Adipocyte (in vitro differentiated cells): ENCODE results near the gene ATRN.
"Not testable (repeated sequence)": the region's sequence is repeated elsewhere in the genome, so short reads cannot be mapped to it uniquely, and the experiment has no call there.

Experiments used
- DNase-seq: peaks from one replicate; pipeline ENCODE4 v3.0.0-alpha.2; 2015; ENCODE audit warnings: low read depth
- H3K27me3 ChIP-seq: replicated peaks from 2 replicates; pipeline ENCODE4 v1.7.0; 2013; ENCODE audit warnings: mild to moderate bottlenecking, low read length, moderate library complexity; ENCODE audit not compliant: control insufficient read depth, insufficient read depth
- H3K36me3 ChIP-seq: 2 replicates; pipeline ENCODE4 v1.7.0; 2013; ENCODE audit warnings: low read length, mild to moderate bottlenecking, moderate library complexity; ENCODE audit not compliant: control insufficient read depth, insufficient read depth, severe bottlenecking
- H3K4me1 ChIP-seq: 2 replicates; pipeline ENCODE4 v1.7.0; 2013; ENCODE audit warnings: mild to moderate bottlenecking, low read length, moderate library complexity; ENCODE audit not compliant: control insufficient read depth, insufficient read depth
- H3K4me3 ChIP-seq: 2 replicates; pipeline ENCODE4 v1.7.0; 2013; ENCODE audit warnings: mild to moderate bottlenecking, low read length, moderate library complexity
- H3K9ac ChIP-seq: 2 replicates; pipeline ENCODE4 v1.7.0; 2013; ENCODE audit warnings: mild to moderate bottlenecking, low read length, moderate library complexity
- H3K9me3 ChIP-seq: 2 replicates; pipeline ENCODE4 v1.7.0; 2013; ENCODE audit warnings: mild to moderate bottlenecking, low read length, moderate library complexity; ENCODE audit not compliant: control insufficient read depth

Gene ATRN

DNA sequence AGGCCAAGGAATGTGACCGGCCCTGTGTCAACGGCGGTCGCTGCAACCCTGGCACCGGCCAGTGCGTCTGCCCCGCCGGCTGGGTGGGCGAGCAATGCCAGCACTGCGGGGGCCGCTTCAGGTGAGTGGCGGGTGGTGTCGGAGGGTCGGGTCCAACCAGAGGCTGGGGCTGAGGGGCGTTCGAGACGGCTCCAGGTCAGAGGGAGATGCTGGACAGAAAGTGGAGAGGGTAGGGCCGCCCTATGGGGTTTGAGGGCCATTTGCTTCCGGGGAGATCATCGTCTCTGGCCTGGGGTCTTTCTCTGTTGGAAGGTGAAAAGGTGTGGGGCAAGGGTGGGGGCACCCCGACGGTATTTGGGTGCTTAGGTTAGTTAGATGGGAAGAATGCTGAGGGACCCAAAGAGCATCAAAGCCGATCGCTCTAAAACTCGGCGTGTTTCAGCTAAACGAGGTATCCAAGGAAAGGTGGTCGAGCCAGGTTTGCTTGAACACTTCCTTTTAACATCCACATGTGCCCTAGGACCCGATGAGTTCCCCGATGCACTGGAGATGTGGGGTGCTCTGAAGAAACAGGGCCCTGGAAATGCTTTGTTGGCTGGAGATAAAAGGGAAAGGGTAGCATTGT, 691 bp downstream of the ATRN start:
- Histone ChIP-seq H3K4me1 (peaks cover 27% of the 10 kb centered on the region), H3K27me3 (peaks cover 8% of the 10 kb centered on the region), H3K36me3 (no peaks in the 10 kb centered on the region), H3K9ac (peak overlapping the region; percentile 99), H3K9me3 (no peaks in the 10 kb centered on the region), H3K4me3 (peak overlapping the region; percentile 95)
- DNase-seq = peak; percentile 19

- DNase-seq = peak; percentile 3
- no peaks in the 10 kb centered on the region for H3K9me3 ChIP-seq
- H3K4me1 ChIP-seq = peaks cover 27% of the 10 kb centered on the region
- peaks cover 2% of the 10 kb centered on the region for H3K27me3 ChIP-seq
- H3K9ac ChIP-seq = peak overlapping the region; percentile 99
- no peaks in the 10 kb centered on the region for H3K36me3 ChIP-seq
- peak overlapping the region; percentile 95 for H3K4me3 ChIP-seq
Measured at GRCh38 chr20:3472105-3472504, 1.3 kb downstream of the ATRN start.

DNA sequence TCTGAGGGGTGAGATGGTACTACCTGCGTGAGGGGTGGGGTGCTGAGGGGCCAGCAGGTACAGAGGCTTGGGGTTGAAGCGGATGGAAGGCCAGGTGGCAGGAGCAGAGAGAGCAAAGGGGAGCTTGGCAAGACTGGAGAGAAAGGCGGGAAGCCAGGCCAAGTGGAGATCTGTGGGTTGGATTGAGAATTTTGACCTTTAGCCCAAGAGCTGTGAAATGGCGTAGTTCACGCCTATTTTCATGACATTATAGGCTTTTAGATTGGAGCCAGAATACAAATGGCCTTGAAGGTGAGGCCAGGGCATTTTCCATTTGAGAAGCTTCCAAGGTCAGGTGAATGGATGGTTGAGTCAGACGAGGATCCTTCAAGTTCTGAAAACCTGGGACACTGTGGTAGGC, 2.5 kb downstream of the ATRN start:
- H3K9me3 ChIP-seq = no peaks in the 10 kb centered on the region
- H3K27me3 ChIP-seq = no peaks in the 10 kb centered on the region
- H3K4me1 ChIP-seq = peaks cover 27% of the 10 kb centered on the region
- H3K36me3 ChIP-seq = no peaks in the 10 kb centered on the region
- no peak overlapping the region for H3K9ac ChIP-seq
- no peak for DNase-seq
- no peak overlapping the region for H3K4me3 ChIP-seq

GRCh38 chr20:3473944-3474343, 3.1 kb downstream of the ATRN start:
- Histone ChIP-seq H3K36me3 (no peaks in the 10 kb centered on the region), H3K27me3 (no peaks in the 10 kb centered on the region), H3K4me1 (peaks cover 27% of the 10 kb centered on the region), H3K4me3 (no peak overlapping the region), H3K9me3 (no peaks in the 10 kb centered on the region), H3K9ac (no peak overlapping the region)
- no peak for DNase-seq

- not testable (repeated sequence) for H3K9me3 ChIP-seq, H3K36me3 ChIP-seq, H3K27me3 ChIP-seq, H3K4me3 ChIP-seq, DNase-seq, H3K9ac ChIP-seq
- H3K4me1 ChIP-seq = peaks cover 16% of the 10 kb centered on the region
Measured at GRCh38 chr20:3477003-3477860, 6.4 kb downstream of the ATRN start.

- DNase-seq = no peak
- Histone ChIP-seq H3K4me1 (peaks cover 8% of the 10 kb centered on the region), H3K4me3 (no peak overlapping the region), H3K36me3 (no peaks in the 10 kb centered on the region), H3K9ac (no peak overlapping the region), H3K9me3 (no peaks in the 10 kb centered on the region), H3K27me3 (no peaks in the 10 kb centered on the region)
Measured at GRCh38 chr20:3477861-3478544, 7.2 kb downstream of the ATRN start.

- no peaks in the 10 kb centered on the region for H3K27me3 ChIP-seq
- DNase-seq = no peak
- no peak overlapping the region for H3K9ac ChIP-seq
- peaks cover 5% of the 10 kb centered on the region for H3K4me1 ChIP-seq
- H3K4me3 ChIP-seq = no peak overlapping the region
- H3K9me3 ChIP-seq = no peaks in the 10 kb centered on the region
- no peaks in the 10 kb centered on the region for H3K36me3 ChIP-seq
Measured at GRCh38 chr20:3479025-3479424, 8.2 kb downstream of the ATRN start.

GRCh38 chr20:3479759-3480615, 9.2 kb downstream of the ATRN start:
- H3K9me3 ChIP-seq = no peaks in the 10 kb centered on the region
- no peaks in the 10 kb centered on the region for H3K36me3 ChIP-seq
- no peak overlapping the region for H3K4me3 ChIP-seq
- peaks cover 5% of the 10 kb centered on the region for H3K4me1 ChIP-seq
- no peak for DNase-seq
- no peak overlapping the region for H3K9ac ChIP-seq
- no peaks in the 10 kb centered on the region for H3K27me3 ChIP-seq

GRCh38 chr20:3483309-3483708, 12.5 kb downstream of the ATRN start:
- peaks cover 5% of the 10 kb centered on the region for H3K4me1 ChIP-seq
- DNase-seq = no peak
- H3K9ac ChIP-seq = no peak overlapping the region
- no peak overlapping the region for H3K4me3 ChIP-seq
- H3K36me3 ChIP-seq = no peaks in the 10 kb centered on the region
- H3K9me3 ChIP-seq = peaks cover 15% of the 10 kb centered on the region
- H3K27me3 ChIP-seq = no peaks in the 10 kb centered on the region

DNA sequence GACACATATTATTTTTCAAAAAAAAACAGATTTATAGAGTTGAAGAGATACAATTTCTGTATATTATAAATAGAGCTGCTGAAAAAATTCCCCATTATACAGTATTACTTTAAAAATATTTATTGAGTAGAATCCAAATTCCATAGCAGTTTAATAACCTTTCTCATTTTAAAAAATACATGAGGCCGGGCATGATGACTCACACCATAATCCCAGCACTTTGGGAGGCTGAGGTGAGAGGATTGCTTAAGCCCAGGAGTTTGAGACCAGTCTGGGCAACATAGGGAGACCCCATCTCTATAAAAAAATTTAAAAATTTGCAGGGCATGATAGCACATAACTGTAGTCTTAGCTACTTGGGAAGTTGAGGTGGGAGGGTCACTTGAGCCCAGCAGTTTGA, 13.0 kb downstream of the ATRN start:
- peaks cover 5% of the 10 kb centered on the region for H3K4me1 ChIP-seq
- no peak overlapping the region for H3K4me3 ChIP-seq
- no peaks in the 10 kb centered on the region for H3K27me3 ChIP-seq
- H3K9ac ChIP-seq = no peak overlapping the region
- H3K9me3 ChIP-seq = peaks cover 15% of the 10 kb centered on the region
- DNase-seq = peak; percentile 19
- no peaks in the 10 kb centered on the region for H3K36me3 ChIP-seq
